Retinal pigment epithelial cell (primary cell): ENCODE measurements around the gene VWA3B.
A peak's percentile ranks its signal among the peaks of the same experiment; 100 is the strongest.
"Not testable (repeated sequence)": the region's sequence is repeated elsewhere in the genome, so short reads cannot be mapped to it uniquely, and the experiment has no call there.

Experiments used
- DNase-seq: peaks from one replicate; pipeline ENCODE4 v3.0.0-alpha.2; 2010; ENCODE audit warnings: low read depth
- H3K4me3 ChIP-seq: 2 replicates; pipeline ENCODE4 v1.5.1; 2011; ENCODE audit warnings: mild to moderate bottlenecking, low read length, control low read depth, moderate library complexity
- CTCF ChIP-seq: conservative IDR thresholded peaks from 2 replicates; pipeline ENCODE4 v1.5.1; 2011; ENCODE audit warnings: low read depth, low read length, control low read depth, inconsistent platforms

VWA3B gene

GRCh38 chr2:98297817-98298682 is 211.1 kb downstream of the VWA3B start:
- no peak for DNase-seq
- peak; percentile 14 for TF ChIP-seq CTCF
- no peak overlapping the region for H3K4me3 ChIP-seq

DNA sequence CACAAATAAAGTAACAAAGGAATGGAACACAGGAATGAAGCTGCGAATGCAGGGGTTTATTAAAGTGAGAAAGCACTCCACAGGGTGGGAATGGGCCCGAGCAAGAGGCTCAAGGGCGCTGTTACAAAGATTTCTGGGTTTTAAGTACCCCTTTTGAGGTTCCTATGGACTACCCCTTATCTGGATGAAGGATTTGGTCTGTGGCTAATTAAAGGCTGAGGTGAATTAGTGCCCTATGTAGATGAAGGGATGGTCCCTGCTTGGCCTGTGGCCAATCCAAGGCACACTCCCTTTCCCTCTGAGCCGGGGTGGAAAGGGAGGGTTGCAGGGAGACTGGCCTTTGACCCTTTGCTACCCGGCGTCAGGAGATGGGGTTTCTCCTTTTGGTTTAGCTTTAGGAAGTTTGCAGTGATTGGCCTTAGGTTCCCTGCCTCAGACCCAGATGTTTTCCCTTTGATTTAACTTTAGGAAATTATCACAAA is 211.8 kb downstream of the VWA3B start:
- no peak for DNase-seq
- no peak overlapping the region for H3K4me3 ChIP-seq
- no peak for TF ChIP-seq CTCF

GRCh38 chr2:98299211-98299905 is 212.4 kb downstream of the VWA3B start:
- no peak for TF ChIP-seq CTCF
- no peak overlapping the region for H3K4me3 ChIP-seq
- DNase-seq, result no peak

- no peak for TF ChIP-seq CTCF
- no peak for DNase-seq
- H3K4me3 ChIP-seq, result no peak overlapping the region
Measured at GRCh38 chr2:98300141-98300874, 213.3 kb downstream of the VWA3B start.

- no peak overlapping the region for H3K4me3 ChIP-seq
- no peak for DNase-seq
- no peak for TF ChIP-seq CTCF
Measured at GRCh38 chr2:98301469-98301868, 214.5 kb downstream of the VWA3B start.

DNA sequence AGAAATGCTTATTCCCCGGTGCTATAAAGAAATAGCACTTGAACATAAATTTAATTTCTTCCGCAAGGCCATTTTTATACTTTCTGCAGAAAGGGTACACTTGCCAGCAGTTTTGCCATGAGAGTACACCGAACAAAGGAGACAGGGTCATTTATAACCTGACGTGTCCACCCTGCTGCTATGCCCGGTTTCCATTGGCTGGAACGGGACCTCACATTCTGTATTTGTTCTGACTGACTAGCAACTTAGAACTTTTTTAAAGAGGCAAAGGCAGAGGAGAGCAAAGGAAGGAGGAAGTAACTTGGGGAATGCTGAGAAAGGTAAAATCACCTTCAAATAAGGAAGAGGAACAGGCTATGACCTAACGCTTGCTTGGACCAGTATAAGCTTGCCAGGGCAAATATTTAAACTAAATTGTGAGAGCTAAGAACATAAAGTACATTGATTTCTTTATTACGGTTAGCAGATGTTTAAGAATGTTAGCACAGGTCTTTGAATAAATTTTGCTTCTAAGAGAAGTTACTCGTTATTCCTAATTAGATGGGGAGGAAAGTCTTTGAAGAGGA is 220.2 kb downstream of the VWA3B start:
- DNase-seq, result not testable (repeated sequence)

DNA sequence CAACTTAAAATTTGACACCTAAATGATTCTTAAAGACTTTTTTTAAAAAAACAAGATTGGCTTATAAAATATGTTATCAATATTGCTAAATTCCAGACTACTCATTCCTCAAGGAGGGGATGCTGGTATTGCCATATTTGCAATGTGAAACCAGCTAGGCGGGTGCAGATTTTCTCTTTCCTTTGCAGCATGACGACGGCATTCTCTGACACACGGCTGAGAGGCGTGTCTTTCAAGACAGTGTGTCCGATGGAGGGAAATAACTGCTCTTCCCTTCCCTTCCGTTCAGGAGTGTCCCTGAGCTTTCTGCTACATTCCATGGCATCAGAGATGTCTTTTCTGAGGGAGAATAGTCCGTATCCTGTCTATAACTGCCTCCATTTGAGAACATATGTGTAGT is 221.1 kb downstream of the VWA3B start:
- no peak overlapping the region for H3K4me3 ChIP-seq
- no peak for TF ChIP-seq CTCF
- DNase-seq, result no peak

More for the DNA sequence above, 220.2 kb downstream of the VWA3B start:
- not testable (repeated sequence) for H3K4me3 ChIP-seq
